Gastrocnemius medialis (tissue), 4 donors: ENCODE measurements around the gene SMAD1.
A peak's percentile ranks its signal among the peaks of the same experiment; 100 is the strongest.

Source experiments
- POLR2A ChIP-seq, 2 donors: fragments of 450-650 bp; IDR thresholded peaks; one replicate each; pipeline ENCODE4 v1.6.1; 2017; ENCODE audit warnings: antibody characterized with exemption in 2 of 2, mild to moderate bottlenecking in 2 of 2, moderate library complexity in 2 of 2
- TF ChIP-seq, protein P1 (sequence below), 5 experiments: fragments of 450-650 bp in 3 of 5; fragments of 200-600 bp in 2 of 5; sonication (generic) in 2 of 5; IDR thresholded peaks in 4 of 5; conservative IDR thresholded peaks in 1 of 5; 1 replicate in 4 of 5; 2 replicates in 1 of 5; pipeline ENCODE4 v1.5.1; 2016 to 2019; ENCODE audit warnings: antibody characterized with exemption in 5 of 5, mild to moderate bottlenecking in 3 of 5, moderate library complexity in 3 of 5

DNA sequence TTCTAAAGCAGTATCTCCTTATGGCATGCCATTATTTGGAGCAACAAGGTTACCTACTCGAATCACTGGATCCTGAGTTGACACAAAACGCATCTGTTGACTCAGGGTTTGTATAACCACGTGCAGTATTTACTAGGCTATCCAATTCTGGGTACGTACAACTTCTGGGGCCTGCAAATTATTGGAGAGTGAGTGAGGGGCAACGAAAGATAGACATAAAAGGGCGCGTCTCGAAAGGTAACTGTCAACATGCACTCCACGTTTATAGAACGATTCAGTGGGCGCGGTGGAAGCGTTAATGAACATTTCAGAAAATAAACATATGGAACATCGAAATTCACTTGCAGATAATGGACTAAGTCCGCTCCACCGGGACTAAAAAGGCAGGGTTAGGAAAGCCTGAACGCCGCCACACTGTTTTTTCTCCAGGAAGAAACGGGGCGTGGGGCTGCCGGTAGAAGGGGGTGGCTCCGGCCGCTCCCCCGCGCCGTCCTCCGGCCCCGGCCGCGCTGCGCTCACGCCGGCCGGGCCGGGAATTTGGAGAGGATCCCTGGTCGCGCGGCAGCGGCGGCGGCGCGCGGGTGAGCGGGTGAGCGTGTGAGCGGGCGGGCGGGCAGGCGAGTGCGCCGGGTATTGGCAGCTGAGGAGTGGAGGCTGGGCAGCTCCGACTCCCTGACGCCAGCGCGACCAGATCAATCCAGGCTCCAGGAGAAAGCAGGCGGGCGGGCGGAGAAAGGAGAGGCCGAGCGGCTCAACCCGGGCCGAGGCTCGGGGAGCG lies at the start of gene SMAD1:
- TF ChIP-seq POLR2A (IDR thresholded peaks at IDR 0.05), result peak; percentile 77 to 84
- TF ChIP-seq, protein P1, sequence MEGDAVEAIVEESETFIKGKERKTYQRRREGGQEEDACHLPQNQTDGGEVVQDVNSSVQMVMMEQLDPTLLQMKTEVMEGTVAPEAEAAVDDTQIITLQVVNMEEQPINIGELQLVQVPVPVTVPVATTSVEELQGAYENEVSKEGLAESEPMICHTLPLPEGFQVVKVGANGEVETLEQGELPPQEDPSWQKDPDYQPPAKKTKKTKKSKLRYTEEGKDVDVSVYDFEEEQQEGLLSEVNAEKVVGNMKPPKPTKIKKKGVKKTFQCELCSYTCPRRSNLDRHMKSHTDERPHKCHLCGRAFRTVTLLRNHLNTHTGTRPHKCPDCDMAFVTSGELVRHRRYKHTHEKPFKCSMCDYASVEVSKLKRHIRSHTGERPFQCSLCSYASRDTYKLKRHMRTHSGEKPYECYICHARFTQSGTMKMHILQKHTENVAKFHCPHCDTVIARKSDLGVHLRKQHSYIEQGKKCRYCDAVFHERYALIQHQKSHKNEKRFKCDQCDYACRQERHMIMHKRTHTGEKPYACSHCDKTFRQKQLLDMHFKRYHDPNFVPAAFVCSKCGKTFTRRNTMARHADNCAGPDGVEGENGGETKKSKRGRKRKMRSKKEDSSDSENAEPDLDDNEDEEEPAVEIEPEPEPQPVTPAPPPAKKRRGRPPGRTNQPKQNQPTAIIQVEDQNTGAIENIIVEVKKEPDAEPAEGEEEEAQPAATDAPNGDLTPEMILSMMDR (IDR thresholded peaks at IDR 0.05 in 4 of 5, conservative IDR thresholded peaks at IDR 0.05 in 1 of 5), result peak in 1 of 5 experiments; percentile 5
